Type B pancreatic cell (in vitro differentiated cells): ENCODE results near the gene KRTAP24-1. TPM values are rescaled to one million over a fixed set of nuclear protein-coding genes. Genes with fewer than 3 reads are reported as not detected.

ENCODE experiments used
- DNase-seq: peaks from one replicate; pipeline ENCODE4 v3.0.0; 2021; ENCODE audit warnings: mixed read lengths; ENCODE audit not compliant: unreplicated experiment; ENCODE audit errors: extremely low spot score
- H3K27ac Mint-ChIP-seq: 2 replicates; pipeline ENCODE4 v1.8.0; 2021; ENCODE audit warnings: mild to moderate bottlenecking, mixed read lengths
- H3K27me3 Mint-ChIP-seq: 2 replicates; pipeline ENCODE4 v1.8.0; 2021; ENCODE audit warnings: mixed read lengths
- H3K36me3 Mint-ChIP-seq: 2 replicates; pipeline ENCODE4 v1.8.0; 2021; ENCODE audit warnings: mixed read lengths
- H3K4me1 Mint-ChIP-seq: one replicate; pipeline ENCODE4 v1.8.0; 2021; ENCODE audit warnings: mixed read lengths; ENCODE audit not compliant: unreplicated experiment
- H3K4me3 Mint-ChIP-seq: 2 replicates; pipeline ENCODE4 v1.8.0; 2021; ENCODE audit warnings: mild to moderate bottlenecking, mixed read lengths
- H3K9me3 Mint-ChIP-seq: 2 replicates; pipeline ENCODE4 v1.8.0; 2021; ENCODE audit warnings: mixed read lengths
- CTCF ChIP-seq: fragments of 200-600 bp; sonication (generic); conservative IDR thresholded peaks from 2 replicates; pipeline ENCODE4 v1.5.0; 2021; ENCODE audit warnings: antibody characterized with exemption, mild to moderate bottlenecking
- total RNA-seq: library from RNA; stranded (reverse); gene quantifications from 2 replicates; pipeline ENCODE4 v1.2.1, GENCODE V29; 2021; ENCODE audit warnings: low replicate concordance

Gene KRTAP24-1
- total RNA-seq, 1 donor from 2014 or later: not detected

- TF ChIP-seq CTCF: no peak
- Mint-ChIP-seq H3K36me3 (no peaks in the 10 kb centered on the region), H3K4me3 (no peak overlapping the region), H3K4me1 (peaks cover 10% of the 10 kb centered on the region), H3K27me3 (no peaks in the 10 kb centered on the region), H3K9me3 (peaks cover 14% of the 10 kb centered on the region), H3K27ac (no peak overlapping the region)
- no peak for DNase-seq
Observed at GRCh38 chr21:30269803-30270530, 12.8 kb downstream of the KRTAP24-1 start.

GRCh38 chr21:30268608-30269197 is 14.0 kb downstream of the KRTAP24-1 start:
- H3K27me3 Mint-ChIP-seq: no peaks in the 10 kb centered on the region
- H3K27ac Mint-ChIP-seq: no peak overlapping the region
- H3K36me3 Mint-ChIP-seq: no peaks in the 10 kb centered on the region
- no peak overlapping the region for H3K4me3 Mint-ChIP-seq
- H3K4me1 Mint-ChIP-seq: no peaks in the 10 kb centered on the region
- no peak for DNase-seq
- peak; percentile 55 for TF ChIP-seq CTCF
- peaks cover 4% of the 10 kb centered on the region for H3K9me3 Mint-ChIP-seq

GRCh38 chr21:30257773-30258172 is 25.0 kb downstream of the KRTAP24-1 start:
- Mint-ChIP-seq H3K27me3 (no peaks in the 10 kb centered on the region), H3K27ac (no peak overlapping the region), H3K4me1 (peaks cover 4% of the 10 kb centered on the region), H3K9me3 (no peaks in the 10 kb centered on the region), H3K4me3 (no peak overlapping the region), H3K36me3 (no peaks in the 10 kb centered on the region)
- DNase-seq: no peak
- peak; percentile 63 for TF ChIP-seq CTCF

GRCh38 chr21:30256100-30256499 is 26.6 kb downstream of the KRTAP24-1 start:
- TF ChIP-seq CTCF: no peak
- Mint-ChIP-seq H3K27me3 (no peaks in the 10 kb centered on the region), H3K27ac (no peak overlapping the region), H3K36me3 (no peaks in the 10 kb centered on the region), H3K9me3 (no peaks in the 10 kb centered on the region), H3K4me1 (peaks cover 4% of the 10 kb centered on the region), H3K4me3 (no peak overlapping the region)
- no peak for DNase-seq

GRCh38 chr21:30255679-30256078 is 27.1 kb downstream of the KRTAP24-1 start:
- H3K27ac Mint-ChIP-seq: no peak overlapping the region
- no peak overlapping the region for H3K4me3 Mint-ChIP-seq
- no peaks in the 10 kb centered on the region for H3K36me3 Mint-ChIP-seq
- peaks cover 4% of the 10 kb centered on the region for H3K4me1 Mint-ChIP-seq
- no peak for DNase-seq
- H3K9me3 Mint-ChIP-seq: no peaks in the 10 kb centered on the region
- no peaks in the 10 kb centered on the region for H3K27me3 Mint-ChIP-seq
- TF ChIP-seq CTCF: no peak
